KMS-11 (cell line): ENCODE results near the gene SAT2.

Source experiments
- H2AFZ ChIP-seq: fragments of 200-600 bp; sonication (generic); 2 replicates; pipeline ENCODE4 v1.6.1; 2016; ENCODE audit warnings: antibody characterized with exemption, mixed run types, low read depth
- H3K27ac ChIP-seq: fragments of 200-600 bp; sonication (generic); 2 replicates; pipeline ENCODE4 v1.6.1; 2016; ENCODE audit warnings: mild to moderate bottlenecking, mixed run types
- H3K27me3 ChIP-seq: fragments of 200-600 bp; sonication (generic); 2 replicates; pipeline ENCODE4 v1.6.1; 2017; ENCODE audit warnings: mild to moderate bottlenecking, low read depth, mixed run types, moderate library complexity; ENCODE audit not compliant: insufficient read depth
- H3K36me3 ChIP-seq: fragments of 200-600 bp; sonication (generic); 2 replicates; pipeline ENCODE4 v1.6.1; 2017; ENCODE audit warnings: mild to moderate bottlenecking, mixed run types; ENCODE audit not compliant: insufficient read depth
- H3K4me1 ChIP-seq: fragments of 200-600 bp; sonication (generic); 2 replicates; pipeline ENCODE4 v1.6.1; 2016; ENCODE audit warnings: mild to moderate bottlenecking, low read depth, mixed run types; ENCODE audit not compliant: poor library complexity, severe bottlenecking
- H3K4me2 ChIP-seq: fragments of 200-600 bp; sonication (generic); 2 replicates; pipeline ENCODE4 v1.7.0; 2016; ENCODE audit warnings: mild to moderate bottlenecking, mixed run types
- H3K4me3 ChIP-seq: fragments of 200-600 bp; sonication (generic); IDR thresholded peaks from 2 replicates; pipeline ENCODE4 v1.6.1; 2017; ENCODE audit warnings: low read depth, low read length, mixed read lengths; ENCODE audit not compliant: insufficient read depth
- H3K79me2 ChIP-seq: fragments of 200-600 bp; sonication (generic); 2 replicates; pipeline ENCODE4 v1.6.1; 2016; ENCODE audit warnings: low read depth, mixed run types; ENCODE audit not compliant: insufficient read depth
- H3K9ac ChIP-seq: fragments of 200-600 bp; sonication (generic); 2 replicates; pipeline ENCODE4 v1.6.1; 2016; ENCODE audit warnings: mild to moderate bottlenecking, mixed run types
- H4K20me1 ChIP-seq: fragments of 200-600 bp; sonication (generic); 2 replicates; pipeline ENCODE4 v1.6.1; 2016; ENCODE audit warnings: mild to moderate bottlenecking, mixed run types; ENCODE audit not compliant: insufficient read depth
- CTCF ChIP-seq: fragments of 200-600 bp; sonication (generic); conservative IDR thresholded peaks from 2 replicates; pipeline ENCODE4 v1.6.1; 2017; ENCODE audit warnings: low read depth, mild to moderate bottlenecking, antibody characterized with exemption, low read length, moderate library complexity, mixed read lengths

The SAT2 gene

GRCh38 chr17:7668482-7668881, 40.9 kb upstream of the SAT2 start:
- H2AFZ ChIP-seq, result no peak overlapping the region
- no peak overlapping the region for H3K27ac ChIP-seq
- H3K4me1 ChIP-seq, result no peaks in the 10 kb centered on the region
- H3K4me3 ChIP-seq, result no peak overlapping the region
- no peak overlapping the region for H3K9ac ChIP-seq
- TF ChIP-seq CTCF, result no peak
- no peaks in the 10 kb centered on the region for H3K36me3 ChIP-seq
- no peaks in the 10 kb centered on the region for H4K20me1 ChIP-seq
- H3K79me2 ChIP-seq, result no peaks in the 10 kb centered on the region
- H3K4me2 ChIP-seq, result no peak overlapping the region
- H3K27me3 ChIP-seq, result no peaks in the 10 kb centered on the region

DNA sequence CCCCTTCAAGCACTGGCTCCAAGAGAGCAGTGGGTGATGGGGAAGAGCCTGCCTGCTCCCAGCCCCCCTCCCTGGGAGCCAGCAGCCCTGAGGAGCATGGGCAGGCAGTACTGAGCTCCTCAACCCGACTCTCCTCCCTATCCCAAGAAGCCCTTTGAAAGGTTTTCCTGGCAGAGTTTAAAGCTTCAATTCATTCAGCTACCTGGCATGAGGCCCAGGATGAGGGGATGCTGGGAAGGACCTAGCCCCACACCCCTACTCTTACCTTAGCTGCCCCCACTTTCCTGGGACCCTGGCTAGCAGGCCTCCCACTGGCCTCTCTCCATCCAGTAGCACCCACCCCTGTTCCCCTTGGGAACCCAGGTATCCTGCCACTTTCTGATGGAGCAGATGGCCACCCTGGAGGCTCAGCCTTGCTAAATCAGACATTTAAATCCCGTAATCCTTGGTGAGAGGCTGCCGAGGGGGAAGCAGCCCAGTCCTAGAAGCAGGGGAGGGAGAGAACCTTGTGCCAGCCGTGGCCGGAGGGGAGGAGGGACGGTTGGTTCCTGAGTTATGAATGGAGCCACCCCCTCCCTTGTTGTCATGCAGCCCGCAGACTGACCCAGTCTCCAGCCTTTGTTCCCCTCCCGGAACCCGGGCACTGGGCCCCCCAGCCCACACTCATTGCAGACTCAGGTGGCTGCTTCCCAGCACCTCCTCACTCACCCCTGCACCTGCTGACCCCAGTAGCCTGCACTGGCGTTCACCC, 40.2 kb upstream of the SAT2 start:
- H3K4me1 ChIP-seq, result no peaks in the 10 kb centered on the region
- H3K36me3 ChIP-seq, result no peaks in the 10 kb centered on the region

DNA sequence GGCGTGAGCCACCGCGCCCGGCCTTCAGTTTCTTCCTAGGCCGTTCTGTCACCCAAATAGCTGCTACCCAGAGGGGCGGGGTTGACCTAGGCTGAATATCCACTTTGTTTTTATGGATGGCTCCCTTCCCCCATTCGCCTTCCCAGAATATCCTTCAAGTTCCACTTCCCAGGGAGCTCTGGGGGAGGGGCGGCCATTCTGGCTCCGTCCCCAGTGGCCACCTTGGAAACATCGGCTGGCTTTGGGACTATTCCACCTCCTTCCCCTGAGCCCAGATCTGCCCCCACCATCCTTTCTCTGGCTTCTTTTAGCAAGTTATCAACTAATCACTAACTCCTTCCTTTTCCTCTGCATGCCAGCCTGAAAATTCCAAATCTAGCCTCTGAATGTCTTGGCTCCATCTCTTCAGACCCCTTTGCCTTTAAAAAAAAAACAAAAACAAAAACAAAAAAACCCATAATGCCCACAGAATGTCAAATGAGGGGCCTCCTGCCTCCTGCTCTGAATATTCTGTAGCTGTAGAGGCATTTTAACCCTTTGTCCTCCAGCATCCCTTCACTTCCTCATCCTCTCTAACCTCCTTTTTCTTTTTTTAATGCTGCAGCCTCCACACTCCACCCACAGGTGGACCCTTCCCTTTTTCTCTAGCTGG, 29.5 kb upstream of the SAT2 start:
- H3K79me2 ChIP-seq, result no peaks in the 10 kb centered on the region
- no peaks in the 10 kb centered on the region for H3K4me1 ChIP-seq
- TF ChIP-seq CTCF, result no peak
- H2AFZ ChIP-seq, result no peak overlapping the region
- H4K20me1 ChIP-seq, result no peaks in the 10 kb centered on the region
- H3K4me2 ChIP-seq, result no peak overlapping the region
- no peak overlapping the region for H3K4me3 ChIP-seq
- no peak overlapping the region for H3K27ac ChIP-seq
- H3K9ac ChIP-seq, result no peak overlapping the region
- no peaks in the 10 kb centered on the region for H3K36me3 ChIP-seq
- H3K27me3 ChIP-seq, result no peaks in the 10 kb centered on the region

More for the DNA sequence above, 40.2 kb upstream of the SAT2 start:
- Histone ChIP-seq H4K20me1 (no peaks in the 10 kb centered on the region), H3K4me2 (no peak overlapping the region), H3K27ac (no peak overlapping the region), H3K9ac (no peak overlapping the region), H3K27me3 (no peaks in the 10 kb centered on the region), H3K4me3 (no peak overlapping the region), H3K79me2 (no peaks in the 10 kb centered on the region), H2AFZ (no peak overlapping the region)
- no peak for TF ChIP-seq CTCF

GRCh38 chr17:7655541-7655840, 27.9 kb upstream of the SAT2 start:
- no peak for TF ChIP-seq CTCF

More at GRCh38 chr17:7655541-7655840, 27.9 kb upstream of the SAT2 start:
- Histone ChIP-seq H3K9ac (no peak overlapping the region), H3K4me1 (no peaks in the 10 kb centered on the region), H3K27ac (no peak overlapping the region), H3K4me2 (no peak overlapping the region), H2AFZ (no peak overlapping the region), H3K27me3 (no peaks in the 10 kb centered on the region), H3K36me3 (no peaks in the 10 kb centered on the region), H4K20me1 (no peaks in the 10 kb centered on the region), H3K79me2 (no peaks in the 10 kb centered on the region), H3K4me3 (no peak overlapping the region)
